ENCODE data around the gene NOTCH4. TPM values are rescaled to one million over a fixed set of nuclear protein-coding genes. Genes with fewer than 3 reads are reported as not detected.

The NOTCH4 gene
- total and polyA plus RNA-seq, 9 of the 15 experiments (the other 6 are each of a cell fraction or from before 2014, with no cell fraction given): 0.24 to 4.3 (median 1.7) TPM

GRCh38 chr6:32177183-32177787 lies 46.6 kb downstream of the NOTCH4 start (continued):
- TF ChIP-seq RREB1 (CRISPR knock-in tag; IDR thresholded peaks at IDR 0.05) (peak; percentile 66; the same call in 1 of the 2 replicates), ETV5 (CRISPR knock-in tag; IDR thresholded peaks at IDR 0.05; ENCODE audit: low read depth) (peak; percentile 78; the same call in 1 of the 2 replicates), SP1 (CRISPR knock-in tag; IDR thresholded peaks at IDR 0.05) (peak; percentile 69), E2F1 (CRISPR knock-in tag; IDR thresholded peaks at IDR 0.05) (0 out of 2 replicates have a peak, but pooled peaks have one; percentile 60), GTF2E2 (tag; IDR thresholded peaks at IDR 0.05) (0 out of 2 replicates have a peak, but pooled peaks have one; percentile 11), ZFP91 (CRISPR knock-in tag; IDR thresholded peaks at IDR 0.05) (0 out of 2 replicates have a peak, but pooled peaks have one; percentile 35), HIVEP1 (CRISPR knock-in tag; IDR thresholded peaks at IDR 0.05) (peak; percentile 76; the same call in 1 of the 2 replicates), TEAD1 (CRISPR knock-in tag; IDR thresholded peaks at IDR 0.05) (0 out of 4 replicates have a peak, but pooled peaks have one; percentile 32 to 43), NFRKB (IDR thresholded peaks at IDR 0.05; ENCODE audit: low read depth) (peak; percentile 95), TAF7 (tag; IDR thresholded peaks at IDR 0.05) (peak; percentile 71; the same call in 1 of the 2 replicates), ZNF449 (CRISPR knock-in tag; IDR thresholded peaks at IDR 0.05) (peak; percentile 29; the same call in 1 of the 2 replicates), NR4A1 (CRISPR knock-in tag; IDR thresholded peaks at IDR 0.05) (no peak), NR4A1 (tag; IDR thresholded peaks at IDR 0.05) (peak; percentile 54; the same call in 1 of the 2 replicates), ARID3A (IDR thresholded peaks at IDR 0.05; ENCODE audit: borderline replicate concordance, low read depth, low read length) (0 out of 2 replicates have a peak, but pooled peaks have one; percentile 24), FOXP1 (CRISPR knock-in tag; IDR thresholded peaks at IDR 0.05) (0 out of 2 replicates have a peak, but pooled peaks have one; percentile 42)

All from K562 (cell line).